ENCODE data around the gene ADISSP.

GRCh38 chr20:3732327-3733118 lies 35.0 kb downstream of the ADISSP start, which contains the start of gene HSPA12B:
- no peak for TF ChIP-seq CTCF (IDR thresholded peaks at IDR 0.05 in 8 of 11, conservative IDR thresholded peaks at IDR 0.05 in 3 of 11)
- TF ChIP-seq POLR2A (IDR thresholded peaks at IDR 0.05): no peak
